Choroid plexus epithelial cell (primary cell): Measurements from ENCODE around the gene SNRPB2.

Experiments used
- DNase-seq: peaks from one replicate; pipeline ENCODE4 v3.0.0-alpha.2; 2010; ENCODE audit warnings: low read depth
- H3K4me3 ChIP-seq: 2 replicates; pipeline ENCODE4 v1.5.1; 2011; ENCODE audit warnings: low read depth, mild to moderate bottlenecking, control low read depth, low read length, moderate library complexity
- TF ChIP-seq, protein P1 (sequence below): conservative IDR thresholded peaks from 2 replicates; pipeline ENCODE4 v1.5.1; 2011; ENCODE audit warnings: low read depth, mild to moderate bottlenecking, control low read depth, inconsistent platforms, low read length, moderate library complexity

SNRPB2 gene

DNA sequence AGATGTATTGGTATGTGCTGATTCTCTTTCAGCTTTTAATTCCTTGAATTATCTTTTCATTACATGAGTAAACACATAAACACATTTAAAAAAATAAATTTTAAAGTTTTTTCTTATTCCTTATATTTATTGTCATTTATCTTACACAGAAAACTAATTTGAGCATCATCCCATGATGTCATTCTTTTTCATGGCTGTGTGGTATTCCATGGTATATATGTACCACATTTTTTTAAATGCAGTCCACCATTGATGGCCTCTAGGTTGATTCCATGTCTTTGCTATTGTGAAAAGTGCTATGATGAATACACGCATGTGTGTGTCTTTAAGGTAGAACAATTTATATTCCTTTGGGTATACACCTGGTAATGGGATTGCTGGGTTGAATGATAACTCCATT, 51.7 kb downstream of the SNRPB2 start:
- TF ChIP-seq, protein P1, sequence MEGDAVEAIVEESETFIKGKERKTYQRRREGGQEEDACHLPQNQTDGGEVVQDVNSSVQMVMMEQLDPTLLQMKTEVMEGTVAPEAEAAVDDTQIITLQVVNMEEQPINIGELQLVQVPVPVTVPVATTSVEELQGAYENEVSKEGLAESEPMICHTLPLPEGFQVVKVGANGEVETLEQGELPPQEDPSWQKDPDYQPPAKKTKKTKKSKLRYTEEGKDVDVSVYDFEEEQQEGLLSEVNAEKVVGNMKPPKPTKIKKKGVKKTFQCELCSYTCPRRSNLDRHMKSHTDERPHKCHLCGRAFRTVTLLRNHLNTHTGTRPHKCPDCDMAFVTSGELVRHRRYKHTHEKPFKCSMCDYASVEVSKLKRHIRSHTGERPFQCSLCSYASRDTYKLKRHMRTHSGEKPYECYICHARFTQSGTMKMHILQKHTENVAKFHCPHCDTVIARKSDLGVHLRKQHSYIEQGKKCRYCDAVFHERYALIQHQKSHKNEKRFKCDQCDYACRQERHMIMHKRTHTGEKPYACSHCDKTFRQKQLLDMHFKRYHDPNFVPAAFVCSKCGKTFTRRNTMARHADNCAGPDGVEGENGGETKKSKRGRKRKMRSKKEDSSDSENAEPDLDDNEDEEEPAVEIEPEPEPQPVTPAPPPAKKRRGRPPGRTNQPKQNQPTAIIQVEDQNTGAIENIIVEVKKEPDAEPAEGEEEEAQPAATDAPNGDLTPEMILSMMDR: no peak
- H3K4me3 ChIP-seq: no peak overlapping the region

GRCh38 chr20:16785226-16785625, 55.4 kb downstream of the SNRPB2 start:
- DNase-seq: peak; percentile 54
- TF ChIP-seq, protein P1: no peak

More for the DNA sequence above, 51.7 kb downstream of the SNRPB2 start:
- no peak for DNase-seq

More at GRCh38 chr20:16785226-16785625, 55.4 kb downstream of the SNRPB2 start:
- H3K4me3 ChIP-seq: no peak overlapping the region
